ENCODE results near the gene MRPL14.

Gene MRPL14

GRCh38 chr6:44072959-44073611, 54.2 kb downstream of the MRPL14 start:
- no peak for DNase-seq (ENCODE audit: low read depth, low spot score)
- peak overlapping the region; percentile 91 for H3K27ac ChIP-seq

DNA sequence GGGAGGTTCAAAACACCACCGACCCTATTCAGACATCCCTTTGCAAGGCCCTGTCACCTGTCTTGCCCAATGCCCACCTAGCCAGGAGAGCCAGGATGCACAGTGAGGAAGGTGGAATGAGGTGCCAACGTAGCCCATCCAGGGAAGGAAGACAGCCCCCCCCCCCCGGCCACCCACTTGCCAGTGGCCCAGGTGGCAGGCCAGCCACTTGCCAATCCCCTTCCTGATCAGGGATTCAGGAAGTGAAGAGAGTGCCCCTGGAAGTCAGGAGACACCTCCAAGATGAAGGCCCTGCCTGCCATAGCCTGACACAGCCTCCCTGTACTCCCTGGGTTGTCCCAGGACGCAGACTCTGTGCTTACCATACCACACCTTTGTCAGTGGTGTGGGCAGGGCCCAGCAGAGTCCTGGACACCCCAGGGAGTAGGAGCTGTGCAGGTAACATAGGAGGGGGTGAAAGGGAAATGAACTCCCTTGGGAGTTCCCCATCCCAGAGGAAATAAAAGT, 54.7 kb downstream of the MRPL14 start:
- peak overlapping the region; percentile 91 for H3K27ac ChIP-seq
- DNase-seq (ENCODE audit: low read depth, low spot score) = no peak

GRCh38 chr6:44071670-44072451, 55.4 kb downstream of the MRPL14 start:
- DNase-seq (ENCODE audit: low read depth, low spot score) = no peak
- H3K27ac ChIP-seq = peak overlapping the region; percentile 91

- DNase-seq (ENCODE audit: low read depth, low spot score) = no peak
- H3K27ac ChIP-seq = no peak overlapping the region
Observed at GRCh38 chr6:44068607-44069296, 58.5 kb downstream of the MRPL14 start.

- no peak overlapping the region for H3K27ac ChIP-seq
- no peak for DNase-seq (ENCODE audit: low read depth, low spot score)
Observed at GRCh38 chr6:44067173-44068139, 59.8 kb downstream of the MRPL14 start.

DNA sequence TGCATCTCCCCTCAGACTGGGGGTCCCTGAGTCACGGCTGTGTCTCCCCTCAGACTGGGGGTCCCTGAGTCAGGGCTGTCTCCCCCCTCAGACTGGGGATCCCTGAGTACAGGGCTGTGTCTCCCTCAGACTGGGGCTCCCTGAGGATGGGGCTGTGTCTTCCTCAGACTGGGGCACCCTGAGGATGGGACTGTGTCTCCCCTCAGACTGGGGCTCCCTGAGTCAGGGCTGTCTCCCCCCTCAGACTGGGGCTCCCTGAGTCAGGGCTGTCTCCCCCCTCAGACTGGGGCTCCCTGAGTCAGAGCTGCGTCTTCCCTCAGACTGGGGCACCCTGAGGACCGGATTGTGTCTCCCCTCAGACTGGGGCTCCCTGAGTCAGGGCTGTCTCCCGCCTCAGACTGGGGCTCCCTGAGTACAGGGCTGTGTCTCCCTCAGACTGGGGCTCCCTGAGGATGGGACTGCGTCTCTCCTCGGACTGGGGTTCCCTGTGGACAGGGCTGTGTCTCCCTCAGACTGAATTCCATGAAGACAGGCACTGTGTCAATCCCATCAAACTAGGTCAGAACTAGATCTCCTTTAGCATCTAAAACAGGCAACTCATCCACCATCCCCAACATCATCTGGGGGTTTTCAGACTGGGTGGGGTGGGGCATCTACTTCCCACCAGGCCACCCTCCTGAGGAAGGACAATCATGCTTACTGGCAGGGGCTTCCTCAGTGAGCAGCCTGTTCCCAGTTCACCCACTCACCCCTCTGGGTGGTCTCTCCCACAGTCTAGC, 60.7 kb downstream of the MRPL14 start:
- H3K27ac ChIP-seq = no peak overlapping the region
- DNase-seq (ENCODE audit: low read depth, low spot score) = no peak

GRCh38 chr6:44065443-44066140, 61.7 kb downstream of the MRPL14 start:
- peak overlapping the region; percentile 100 for H3K27ac ChIP-seq
- DNase-seq (ENCODE audit: low read depth, low spot score) = no peak

- DNase-seq (ENCODE audit: low read depth, low spot score) = no peak
- peak overlapping the region; percentile 100 for H3K27ac ChIP-seq
Observed at GRCh38 chr6:44064948-44065272, 62.3 kb downstream of the MRPL14 start.

DNA sequence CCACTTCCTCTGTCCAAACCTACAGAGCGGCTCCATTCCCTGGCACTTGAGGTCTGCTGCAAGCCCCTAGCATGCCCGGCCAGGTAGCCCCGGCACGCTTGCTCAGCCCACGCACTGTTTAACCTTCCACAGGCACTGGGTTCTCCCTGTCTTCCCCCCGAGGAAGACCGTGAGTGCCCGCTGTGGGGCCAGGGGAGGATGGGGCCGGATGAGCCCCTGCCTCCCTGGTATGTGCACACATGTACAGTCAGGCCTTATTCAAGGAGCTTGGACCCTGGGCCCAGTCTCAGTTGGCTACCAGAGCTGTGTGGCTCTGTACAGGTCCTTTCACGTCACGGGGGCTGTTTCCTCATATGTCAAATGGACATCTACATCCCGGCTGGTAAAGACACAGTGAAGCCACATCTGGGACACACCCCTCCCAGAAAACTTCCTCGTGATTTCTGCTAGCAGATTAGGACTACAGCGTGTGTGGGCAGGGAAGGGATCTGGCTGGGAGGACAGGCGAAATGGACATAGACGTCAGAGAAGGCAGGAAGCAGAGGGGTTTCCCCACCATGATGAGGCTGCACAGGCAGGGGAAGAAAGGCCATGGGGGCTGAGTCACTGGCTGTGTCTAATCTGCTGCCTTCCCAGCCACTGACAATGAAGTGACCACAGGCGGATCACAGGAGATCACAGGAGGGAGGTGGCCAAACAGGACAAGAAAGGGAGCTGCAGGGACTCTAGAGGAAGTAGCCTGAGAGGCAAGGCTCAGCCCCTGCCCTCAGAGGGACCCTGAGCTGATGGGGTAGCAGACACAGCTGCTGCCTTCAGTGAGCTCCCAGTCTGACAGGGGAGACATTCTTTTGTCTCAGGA, 62.9 kb downstream of the MRPL14 start:
- DNase-seq (ENCODE audit: low read depth, low spot score) = peak; percentile 79
- peak overlapping the region; percentile 100 for H3K27ac ChIP-seq

GRCh38 chr6:44063561-44064059, 63.6 kb downstream of the MRPL14 start:
- no peak for DNase-seq (ENCODE audit: low read depth, low spot score)
- peak overlapping the region; percentile 100 for H3K27ac ChIP-seq

Data from epithelial cell of prostate (primary cell).